Fibroblast of skin of left quadriceps (primary cell): ENCODE data around the gene KLHL5.

Source experiments
- DNase-seq, 2 experiments: peaks; one replicate each; pipeline ENCODE4 v3.0.0-alpha.2; 2013; ENCODE audit warnings: low read depth in 2 of 2

Gene KLHL5

GRCh38 chr4:39043861-39044363 lies 18.1 kb upstream of the KLHL5 start:
- no peak for DNase-seq

- peak; percentile 66 to 71 for DNase-seq
Measured at GRCh38 chr4:39044364-39044955, 17.6 kb upstream of the KLHL5 start.

- no peak for DNase-seq
Measured at GRCh38 chr4:39044956-39045826, 16.8 kb upstream of the KLHL5 start.

- no peak for DNase-seq
Measured at GRCh38 chr4:39045827-39046221, 16.2 kb upstream of the KLHL5 start.

GRCh38 chr4:39046249-39046648 lies 15.8 kb upstream of the KLHL5 start:
- DNase-seq: no peak

- DNase-seq: no peak
Measured at GRCh38 chr4:39047681-39048080, 14.4 kb upstream of the KLHL5 start.

GRCh38 chr4:39048311-39048710 lies 13.7 kb upstream of the KLHL5 start:
- no peak for DNase-seq

GRCh38 chr4:39050590-39050989 lies 11.4 kb upstream of the KLHL5 start:
- no peak for DNase-seq

GRCh38 chr4:39051492-39051891 lies 10.5 kb upstream of the KLHL5 start:
- DNase-seq: no peak

GRCh38 chr4:39053983-39054382 lies 8.0 kb upstream of the KLHL5 start:
- DNase-seq: no peak

- DNase-seq: no peak
Measured at GRCh38 chr4:39054497-39054896, 7.5 kb upstream of the KLHL5 start.

- DNase-seq: no peak
Measured at GRCh38 chr4:39056023-39056422, 6.0 kb upstream of the KLHL5 start.

- DNase-seq: no peak
Measured at GRCh38 chr4:39061457-39061856, 575 bp upstream of the KLHL5 start.

GRCh38 chr4:39062770-39063097 lies 702 bp downstream of the KLHL5 start:
- DNase-seq: no peak

GRCh38 chr4:39063430-39063829 lies 1.4 kb downstream of the KLHL5 start:
- no peak for DNase-seq

GRCh38 chr4:39066371-39066770 lies 4.3 kb downstream of the KLHL5 start:
- no peak for DNase-seq

- no peak for DNase-seq
Measured at GRCh38 chr4:39067031-39067430, 5.0 kb downstream of the KLHL5 start.

- DNase-seq: no peak
Measured at GRCh38 chr4:39067451-39067850, 5.4 kb downstream of the KLHL5 start.

GRCh38 chr4:39068907-39069306 lies 6.9 kb downstream of the KLHL5 start:
- DNase-seq: no peak

GRCh38 chr4:39078829-39079228 lies 16.8 kb downstream of the KLHL5 start:
- DNase-seq: no peak

- peak; percentile 32 to 34 for DNase-seq
Measured at GRCh38 chr4:39083164-39083563, 21.1 kb downstream of the KLHL5 start.

- peak in 1 of 2 experiments; percentile 3 for DNase-seq
Measured at GRCh38 chr4:39085891-39086290, 23.9 kb downstream of the KLHL5 start.

GRCh38 chr4:39096847-39097246 lies 34.8 kb downstream of the KLHL5 start:
- DNase-seq: no peak
